Vagina (tissue), 2 donors: Measurements from ENCODE around the gene SPON2.

ENCODE experiments used
- CTCF ChIP-seq, 3 experiments: fragments of 450-650 bp in 2 of 3; fragments of 200-600 bp in 1 of 3; sonication (generic) in 1 of 3; IDR thresholded peaks; one replicate each; pipeline ENCODE4 v1.5.1; 2017 to 2019; ENCODE audit warnings: antibody characterized with exemption in 3 of 3, mild to moderate bottlenecking in 2 of 3, moderate library complexity in 2 of 3
- POLR2AphosphoS5 ChIP-seq, 2 donors: sonication (generic); formaldehyde crosslinking; IDR thresholded peaks; one replicate each; pipeline ENCODE4 v1.9.0; 2017; ENCODE audit warnings: antibody characterized with exemption in 2 of 2, mild to moderate bottlenecking in 2 of 2, low read depth in 1 of 2; ENCODE audit not compliant: insufficient read depth in 1 of 2

GRCh38 chr4:1209821-1210220 lies 37.4 kb upstream of the SPON2 start:
- peak in 1 of 2 donors; percentile 85 for TF ChIP-seq POLR2AphosphoS5 (IDR thresholded peaks at IDR 0.05; ENCODE audit: insufficient read depth in 1 of 2, low read depth in 1 of 2)
- TF ChIP-seq CTCF (IDR thresholded peaks at IDR 0.05), result no peak
